T-helper 9 cell (primary cell): ENCODE measurements around the gene DNER.
"Not testable (repeated sequence)": the region's sequence is repeated elsewhere in the genome, so short reads cannot be mapped to it uniquely, and the experiment has no call there.

Experiments used
- DNase-seq: peaks from one replicate; pipeline ENCODE4 v3.0.0-alpha.2; 2020

DNER gene

GRCh38 chr2:229559986-229560385, 154.4 kb downstream of the DNER start:
- DNase-seq, result no peak

DNA sequence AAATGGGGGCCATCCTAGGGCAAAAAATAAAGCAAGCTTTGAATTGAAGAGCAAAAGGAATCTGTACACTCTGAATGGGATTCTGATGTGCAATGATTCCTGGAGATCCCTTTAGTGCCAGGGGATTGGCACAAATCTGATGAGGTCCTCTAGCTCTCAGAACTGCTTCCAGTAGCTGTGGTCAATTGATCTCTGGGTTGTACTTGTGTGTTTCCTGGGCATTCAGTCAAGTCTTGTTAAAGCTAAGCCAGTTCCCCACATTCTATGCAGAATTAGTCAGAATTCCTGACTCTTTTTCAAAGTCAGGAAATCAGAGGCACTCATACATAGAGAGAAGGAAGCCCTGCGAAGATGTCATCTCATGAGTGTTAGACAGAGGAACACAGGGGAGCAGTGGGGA, 161.3 kb downstream of the DNER start:
- no peak for DNase-seq

DNA sequence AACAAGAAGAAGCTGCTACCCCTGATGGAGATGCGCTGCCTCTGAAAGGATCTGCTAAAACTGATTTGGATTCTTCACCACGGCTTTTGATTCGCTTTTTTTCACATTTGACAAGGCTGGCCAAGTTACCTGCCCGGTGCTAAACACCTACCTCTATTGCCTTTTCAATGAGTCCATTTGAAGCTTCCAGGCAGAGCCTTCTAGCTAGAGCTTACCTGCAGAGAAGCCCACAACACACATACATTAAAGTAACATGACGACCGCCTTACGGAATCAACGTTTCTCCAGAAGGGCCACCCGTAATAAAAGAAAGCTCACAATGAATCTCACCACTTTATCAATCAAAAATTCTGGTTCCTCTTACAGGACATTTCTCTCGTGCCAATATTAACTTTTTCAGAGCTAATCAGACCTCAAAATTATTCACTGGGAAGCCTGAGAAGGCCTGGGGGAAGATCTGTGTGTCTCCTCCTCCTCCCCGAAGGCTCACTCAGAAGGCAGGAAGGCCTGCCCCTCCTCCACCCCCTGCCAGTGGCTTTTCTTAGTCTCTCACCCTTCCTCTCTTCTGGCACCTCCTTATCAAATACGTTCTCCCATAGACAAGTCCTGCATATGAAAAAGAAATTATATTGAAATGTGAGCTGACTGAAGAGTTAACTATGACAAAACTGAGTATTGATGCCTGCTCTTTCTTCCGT, 171.0 kb downstream of the DNER start:
- no peak for DNase-seq

- DNase-seq, result no peak
Observed at GRCh38 chr2:229539628-229540027, 174.7 kb downstream of the DNER start.

DNA sequence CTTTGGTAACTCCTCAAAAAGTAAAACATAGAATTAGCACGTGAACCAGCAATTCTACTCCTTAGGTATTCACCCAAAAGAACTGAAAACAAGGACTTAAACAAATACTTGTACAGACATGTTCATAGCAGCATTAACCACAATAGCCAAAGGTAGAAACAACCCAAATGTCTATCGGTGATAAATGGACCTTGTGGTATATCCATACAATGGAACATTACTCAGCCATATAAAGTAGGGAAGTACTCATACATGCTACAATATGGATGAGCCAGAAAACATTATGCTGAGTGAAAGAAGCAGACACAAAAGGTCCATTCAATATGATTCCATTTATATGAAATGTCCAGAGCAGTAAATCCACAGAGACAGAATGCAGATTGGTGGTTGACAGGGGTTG, 182.8 kb downstream of the DNER start:
- DNase-seq, result no peak

- DNase-seq, result no peak
Observed at GRCh38 chr2:229530434-229530833, 183.9 kb downstream of the DNER start.

- DNase-seq, result no peak
Observed at GRCh38 chr2:229528846-229529245, 185.5 kb downstream of the DNER start.

GRCh38 chr2:229526951-229527350, 187.4 kb downstream of the DNER start:
- no peak for DNase-seq

- DNase-seq, result no peak
Observed at GRCh38 chr2:229524799-229525198, 189.6 kb downstream of the DNER start.

GRCh38 chr2:229523663-229524062, 190.7 kb downstream of the DNER start:
- no peak for DNase-seq

GRCh38 chr2:229521576-229521975, 192.8 kb downstream of the DNER start:
- no peak for DNase-seq

GRCh38 chr2:229520691-229521096, 193.7 kb downstream of the DNER start:
- no peak for DNase-seq

- no peak for DNase-seq
Observed at GRCh38 chr2:229519655-229520430, 194.5 kb downstream of the DNER start.

DNA sequence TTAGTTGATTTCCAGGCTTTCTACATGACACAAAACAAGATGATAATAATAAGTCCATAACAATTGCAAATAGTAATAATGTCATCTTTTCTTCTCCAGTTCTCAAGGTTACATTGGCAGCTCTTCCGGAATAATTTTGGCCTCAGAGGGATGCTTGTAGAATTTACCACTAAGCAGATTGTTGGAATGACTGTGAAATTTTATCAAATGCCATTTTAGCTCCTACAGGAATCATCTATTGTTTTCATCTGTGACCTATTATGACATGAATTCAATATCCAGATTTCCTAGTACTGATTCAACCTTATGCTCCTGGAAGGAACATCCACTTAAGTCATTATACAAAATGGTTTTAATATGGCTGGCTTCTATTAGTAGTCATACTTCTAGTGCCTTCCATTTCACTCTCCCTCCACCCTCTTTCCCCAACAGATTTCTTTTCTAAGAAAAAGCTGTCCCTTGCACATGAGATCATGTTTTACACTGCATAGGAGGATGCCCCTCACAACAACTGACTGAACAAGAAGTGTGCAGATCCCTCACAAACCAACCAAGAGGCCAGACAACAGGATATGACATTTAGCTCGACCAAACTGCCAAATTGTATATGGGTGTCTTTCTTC, 200.0 kb downstream of the DNER start:
- DNase-seq, result no peak

DNA sequence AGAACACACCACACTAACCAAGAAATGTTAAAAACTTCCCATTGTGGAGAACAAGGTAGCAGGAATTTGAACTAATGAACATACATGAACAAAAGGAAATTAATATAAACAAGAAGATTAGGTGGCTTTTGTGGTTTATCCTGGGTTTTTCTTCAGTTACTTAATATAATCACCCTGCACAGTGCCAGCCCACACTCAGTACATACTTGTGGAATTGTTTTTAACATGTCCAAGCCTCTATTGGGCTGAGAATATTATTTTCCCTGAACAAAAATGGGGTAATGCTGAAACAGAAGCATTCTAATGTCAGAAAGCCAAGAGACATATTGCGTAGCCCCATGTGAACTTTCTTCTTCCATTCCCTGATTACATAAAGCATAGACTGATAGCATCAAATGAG, 202.8 kb downstream of the DNER start:
- no peak for DNase-seq

DNA sequence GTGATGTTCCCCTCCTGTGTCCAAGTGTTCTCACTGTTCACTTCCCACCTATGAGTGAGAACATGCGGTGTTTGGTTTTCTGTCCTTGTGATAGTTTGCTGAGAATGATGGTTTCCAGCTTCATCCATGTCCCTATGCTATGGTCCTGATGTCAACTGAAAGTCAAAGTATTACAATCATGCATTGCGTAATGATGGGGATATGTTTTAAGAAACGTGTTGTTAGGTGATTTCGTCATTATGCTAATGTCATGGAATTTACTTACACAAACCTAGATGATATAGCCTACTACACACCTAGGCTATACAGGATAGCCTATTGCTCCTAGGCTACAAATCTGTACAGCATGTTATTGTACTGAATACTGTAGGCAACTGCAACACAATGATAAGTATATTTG, 207.7 kb downstream of the DNER start:
- DNase-seq, result not testable (repeated sequence)

DNA sequence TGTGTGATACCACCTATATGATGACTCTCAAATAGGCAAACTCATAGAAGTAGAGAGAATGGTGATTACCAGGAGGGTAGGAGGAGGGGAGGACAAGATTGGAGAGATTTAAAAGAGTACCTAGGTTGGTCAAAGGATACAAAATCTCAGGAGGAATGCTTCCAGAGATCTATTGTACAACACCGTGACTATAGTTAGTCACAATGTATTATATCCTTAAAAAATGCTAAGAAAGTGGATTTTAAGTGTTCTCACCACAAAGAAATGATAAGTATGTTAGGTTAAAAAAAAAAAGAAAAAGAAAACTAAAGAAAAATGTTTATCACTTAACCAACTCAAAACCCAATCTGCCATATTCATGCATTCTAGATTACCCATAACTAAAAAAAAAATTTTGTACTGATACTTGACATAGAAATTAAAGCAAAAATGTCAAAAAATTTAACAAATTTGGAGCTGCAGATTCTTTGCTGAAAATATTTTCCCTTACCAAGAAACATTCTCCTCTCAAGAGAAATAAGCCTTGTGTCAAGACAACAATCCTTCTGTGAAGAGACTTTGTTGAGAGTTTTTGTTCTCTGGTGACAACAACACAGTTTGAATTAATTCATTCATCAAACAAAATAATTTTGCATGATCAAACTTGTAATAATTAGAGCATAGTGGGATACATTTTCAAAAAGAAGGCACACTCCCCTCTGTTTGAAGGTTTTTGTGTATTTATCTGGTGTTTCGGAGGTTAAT, 213.1 kb downstream of the DNER start:
- no peak for DNase-seq

DNA sequence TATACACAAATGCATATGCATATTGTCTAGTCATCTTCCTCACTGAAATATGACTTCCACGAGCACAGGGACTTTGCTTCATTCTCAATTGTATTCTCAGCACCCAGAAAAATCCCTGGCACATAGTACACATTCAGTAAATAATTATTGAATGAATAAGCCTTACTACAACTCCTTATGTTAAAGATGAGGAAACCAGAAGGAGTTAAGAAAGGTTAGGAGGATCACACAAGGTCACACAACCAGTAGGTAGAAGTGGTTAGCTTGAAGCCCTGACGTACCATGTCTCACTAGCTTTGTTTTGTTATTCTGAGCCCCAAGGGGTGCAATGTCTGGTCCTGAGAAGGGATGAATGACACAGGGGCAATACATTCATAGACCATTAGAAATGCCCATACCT, 222.3 kb downstream of the DNER start:
- no peak for DNase-seq

DNA sequence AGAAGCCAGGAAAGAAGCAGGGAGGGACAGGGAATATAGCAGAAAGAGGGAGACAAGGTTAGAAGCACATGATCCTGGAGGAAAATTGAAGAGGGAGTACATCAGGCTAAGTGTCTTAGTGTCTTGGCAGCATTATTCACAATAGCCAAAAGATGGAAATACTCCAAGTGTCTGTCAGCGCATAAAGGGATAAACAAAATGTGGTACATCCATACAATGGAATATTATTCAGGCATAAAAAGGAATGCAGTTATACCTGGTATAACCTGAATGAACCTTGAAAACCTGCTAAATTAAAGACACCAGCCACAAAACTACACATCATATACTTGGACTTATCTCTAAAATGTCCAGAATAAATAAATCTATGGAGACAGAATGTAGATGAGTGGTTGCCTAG, 224.2 kb downstream of the DNER start:
- DNase-seq, result no peak

DNA sequence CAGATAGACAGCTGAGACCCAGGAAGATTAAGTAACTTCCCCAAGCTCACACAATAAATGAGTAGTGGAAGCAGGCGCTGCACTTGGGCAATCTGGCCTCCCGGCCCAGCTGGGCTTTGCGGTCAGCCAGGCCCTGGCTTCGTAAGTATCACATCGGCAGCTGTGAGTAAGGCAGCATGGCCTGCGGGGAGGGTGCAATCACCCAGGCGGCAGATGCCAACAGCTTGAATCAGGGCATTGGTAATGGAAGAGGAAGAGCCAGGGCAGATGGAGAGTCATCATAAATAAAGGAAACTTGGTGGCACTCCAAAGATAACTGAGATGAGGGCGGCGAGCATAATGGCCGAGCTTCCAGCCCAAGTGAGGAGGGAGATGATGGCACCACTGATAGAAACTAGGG, 225.3 kb downstream of the DNER start:
- DNase-seq, result no peak

GRCh38 chr2:229488232-229488631, 226.1 kb downstream of the DNER start:
- no peak for DNase-seq

GRCh38 chr2:229486673-229487072, 227.7 kb downstream of the DNER start:
- no peak for DNase-seq

GRCh38 chr2:229485857-229486256, 228.5 kb downstream of the DNER start:
- DNase-seq, result no peak
